ENCODE measurements around the gene RASSF9.

DNA sequence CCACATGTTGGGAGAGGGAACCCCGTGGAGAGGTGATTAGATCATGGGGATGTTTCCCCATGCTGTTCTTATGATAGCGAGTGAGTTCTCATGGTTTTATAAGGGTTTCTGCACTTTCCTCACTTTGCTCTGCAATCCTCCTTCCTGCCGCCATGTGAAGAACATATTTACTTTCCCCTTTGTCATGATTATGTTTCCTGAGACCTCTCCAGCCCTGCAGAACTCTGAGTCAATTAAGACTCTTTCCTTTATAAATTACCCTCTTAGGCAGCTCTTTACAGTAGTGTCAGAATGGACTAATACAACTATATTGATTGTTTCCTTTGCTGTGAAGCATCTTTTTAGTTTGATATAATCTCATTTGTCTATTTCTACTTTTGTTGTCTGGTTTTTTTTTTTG is 13.1 kb upstream of the RASSF9 start:
- TF ChIP-seq, protein P1, sequence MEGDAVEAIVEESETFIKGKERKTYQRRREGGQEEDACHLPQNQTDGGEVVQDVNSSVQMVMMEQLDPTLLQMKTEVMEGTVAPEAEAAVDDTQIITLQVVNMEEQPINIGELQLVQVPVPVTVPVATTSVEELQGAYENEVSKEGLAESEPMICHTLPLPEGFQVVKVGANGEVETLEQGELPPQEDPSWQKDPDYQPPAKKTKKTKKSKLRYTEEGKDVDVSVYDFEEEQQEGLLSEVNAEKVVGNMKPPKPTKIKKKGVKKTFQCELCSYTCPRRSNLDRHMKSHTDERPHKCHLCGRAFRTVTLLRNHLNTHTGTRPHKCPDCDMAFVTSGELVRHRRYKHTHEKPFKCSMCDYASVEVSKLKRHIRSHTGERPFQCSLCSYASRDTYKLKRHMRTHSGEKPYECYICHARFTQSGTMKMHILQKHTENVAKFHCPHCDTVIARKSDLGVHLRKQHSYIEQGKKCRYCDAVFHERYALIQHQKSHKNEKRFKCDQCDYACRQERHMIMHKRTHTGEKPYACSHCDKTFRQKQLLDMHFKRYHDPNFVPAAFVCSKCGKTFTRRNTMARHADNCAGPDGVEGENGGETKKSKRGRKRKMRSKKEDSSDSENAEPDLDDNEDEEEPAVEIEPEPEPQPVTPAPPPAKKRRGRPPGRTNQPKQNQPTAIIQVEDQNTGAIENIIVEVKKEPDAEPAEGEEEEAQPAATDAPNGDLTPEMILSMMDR (IDR thresholded peaks at IDR 0.05; ENCODE audit: insufficient read depth, low read depth, low read length): no peak
- TF ChIP-seq EZH2 (IDR thresholded peaks at IDR 0.05; ENCODE audit: insufficient read depth, low read length): no peak
